AG10803 (cell line): ENCODE results near the gene PLA2G1B.

ENCODE experiments used
- DNase-seq: peaks from one replicate; pipeline ENCODE4 v3.0.0; 2010; ENCODE audit warnings: low read depth
- H3K4me3 ChIP-seq: 2 replicates; pipeline ENCODE4 v1.5.1; 2011; ENCODE audit warnings: mild to moderate bottlenecking, low read length, control low read depth
- TF ChIP-seq, protein P1 (sequence below): conservative IDR thresholded peaks from 2 replicates; pipeline ENCODE4 v1.5.1; 2011; ENCODE audit warnings: mild to moderate bottlenecking, low read length, control low read depth, inconsistent platforms

PLA2G1B gene

GRCh38 chr12:120324841-120325417, 2.6 kb downstream of the PLA2G1B start:
- DNase-seq = no peak
- TF ChIP-seq, protein P1, sequence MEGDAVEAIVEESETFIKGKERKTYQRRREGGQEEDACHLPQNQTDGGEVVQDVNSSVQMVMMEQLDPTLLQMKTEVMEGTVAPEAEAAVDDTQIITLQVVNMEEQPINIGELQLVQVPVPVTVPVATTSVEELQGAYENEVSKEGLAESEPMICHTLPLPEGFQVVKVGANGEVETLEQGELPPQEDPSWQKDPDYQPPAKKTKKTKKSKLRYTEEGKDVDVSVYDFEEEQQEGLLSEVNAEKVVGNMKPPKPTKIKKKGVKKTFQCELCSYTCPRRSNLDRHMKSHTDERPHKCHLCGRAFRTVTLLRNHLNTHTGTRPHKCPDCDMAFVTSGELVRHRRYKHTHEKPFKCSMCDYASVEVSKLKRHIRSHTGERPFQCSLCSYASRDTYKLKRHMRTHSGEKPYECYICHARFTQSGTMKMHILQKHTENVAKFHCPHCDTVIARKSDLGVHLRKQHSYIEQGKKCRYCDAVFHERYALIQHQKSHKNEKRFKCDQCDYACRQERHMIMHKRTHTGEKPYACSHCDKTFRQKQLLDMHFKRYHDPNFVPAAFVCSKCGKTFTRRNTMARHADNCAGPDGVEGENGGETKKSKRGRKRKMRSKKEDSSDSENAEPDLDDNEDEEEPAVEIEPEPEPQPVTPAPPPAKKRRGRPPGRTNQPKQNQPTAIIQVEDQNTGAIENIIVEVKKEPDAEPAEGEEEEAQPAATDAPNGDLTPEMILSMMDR = no peak
- H3K4me3 ChIP-seq = no peak overlapping the region

DNA sequence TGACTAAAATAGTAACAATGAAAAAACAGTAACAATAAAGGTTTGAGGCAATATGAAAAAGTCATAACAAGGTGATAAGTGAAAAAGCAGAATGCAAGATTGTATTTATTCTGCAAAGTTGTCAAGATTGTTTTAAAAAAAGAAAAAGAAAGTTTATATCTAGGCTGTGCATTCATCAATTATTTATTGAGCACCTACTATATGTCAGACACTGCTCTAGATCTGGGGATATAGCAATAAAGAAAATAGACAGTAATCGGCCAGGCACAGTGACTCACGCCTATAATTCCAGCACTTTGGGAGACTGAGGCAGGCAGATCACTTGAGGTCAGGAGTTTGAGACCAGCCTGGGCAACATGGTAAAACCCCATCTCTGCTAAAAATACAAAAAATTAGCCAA, 3.8 kb downstream of the PLA2G1B start:
- no peak for DNase-seq
- TF ChIP-seq, protein P1 = no peak
- no peak overlapping the region for H3K4me3 ChIP-seq

DNA sequence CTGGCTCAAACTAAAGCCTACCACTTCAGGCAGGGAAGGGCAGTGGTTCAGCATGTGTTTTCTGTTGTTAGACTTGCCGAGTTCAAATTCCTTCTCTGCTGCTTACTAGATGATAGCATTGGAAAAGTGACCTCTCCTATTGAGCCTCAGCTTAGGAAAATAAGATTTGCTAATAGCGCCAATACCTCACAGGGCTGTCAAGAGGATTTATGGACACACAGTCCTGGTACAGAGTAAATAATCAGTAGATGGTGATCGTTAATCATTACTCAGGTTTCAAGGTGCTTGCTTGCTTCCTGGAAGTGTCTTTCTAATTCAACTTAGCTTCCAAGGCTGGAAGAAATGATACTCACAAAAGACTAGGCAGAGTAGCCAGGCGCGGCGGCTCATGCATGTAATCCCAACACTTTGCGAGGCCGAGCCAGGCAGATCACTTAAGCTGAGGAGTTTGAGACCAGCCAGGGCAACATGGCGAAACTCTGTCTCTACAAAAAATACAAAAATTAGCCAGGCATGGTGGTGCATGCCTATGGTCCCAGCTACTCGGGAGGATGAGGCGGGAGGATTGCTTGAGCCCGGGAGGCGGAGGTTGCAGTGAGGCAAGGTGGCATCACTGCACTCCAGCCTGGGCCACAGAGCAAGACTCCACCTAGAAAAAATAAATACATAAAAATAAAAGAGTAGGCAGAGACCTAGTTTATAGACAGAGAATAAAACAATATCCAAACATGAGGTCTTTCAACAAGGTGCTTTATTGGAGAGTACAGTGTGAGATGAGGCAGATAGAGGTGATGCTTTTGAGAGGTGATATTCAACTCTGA, 6.0 kb downstream of the PLA2G1B start:
- TF ChIP-seq, protein P1 = no peak
- no peak overlapping the region for H3K4me3 ChIP-seq
- DNase-seq = no peak

- H3K4me3 ChIP-seq = peak overlapping the region; percentile 87
- TF ChIP-seq, protein P1 = peak; percentile 76
- DNase-seq = peak; percentile 98
Observed at GRCh38 chr12:120317224-120318105, 10.1 kb downstream of the PLA2G1B start.

DNA sequence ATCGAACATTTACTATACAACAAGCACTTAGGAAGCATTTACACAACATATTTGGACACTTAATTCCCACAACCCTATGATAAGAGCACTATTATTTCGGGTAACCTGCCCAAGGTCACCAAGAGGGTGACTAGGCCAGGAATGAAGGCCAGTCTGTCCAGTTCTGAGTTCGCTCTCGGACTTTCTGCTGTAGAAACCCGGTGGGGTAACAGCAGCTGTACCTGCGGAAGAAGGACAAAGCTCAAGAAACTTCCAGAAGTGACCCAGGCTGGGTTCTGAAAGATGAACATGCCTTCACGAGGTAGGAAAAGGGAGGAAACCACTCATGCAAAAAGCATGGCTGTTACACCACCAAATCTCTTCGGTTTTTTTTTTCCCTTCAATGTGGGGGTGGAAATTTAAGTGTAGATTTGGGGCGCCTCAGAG, 10.8 kb downstream of the PLA2G1B start:
- DNase-seq = no peak
- H3K4me3 ChIP-seq = peak overlapping the region; percentile 87
- TF ChIP-seq, protein P1 = no peak

GRCh38 chr12:120314220-120314619, 13.4 kb downstream of the PLA2G1B start:
- TF ChIP-seq, protein P1 = peak; percentile 25
- DNase-seq = no peak
- no peak overlapping the region for H3K4me3 ChIP-seq
